NK-92 (cell line): ENCODE data around the gene NPPB.

Experiments used
- DNase-seq: peaks from one replicate; lab custom pipeline; 2025; ENCODE audit not compliant: unreplicated experiment; lab: John Stamatoyannopoulos, UW

NPPB gene

DNA sequence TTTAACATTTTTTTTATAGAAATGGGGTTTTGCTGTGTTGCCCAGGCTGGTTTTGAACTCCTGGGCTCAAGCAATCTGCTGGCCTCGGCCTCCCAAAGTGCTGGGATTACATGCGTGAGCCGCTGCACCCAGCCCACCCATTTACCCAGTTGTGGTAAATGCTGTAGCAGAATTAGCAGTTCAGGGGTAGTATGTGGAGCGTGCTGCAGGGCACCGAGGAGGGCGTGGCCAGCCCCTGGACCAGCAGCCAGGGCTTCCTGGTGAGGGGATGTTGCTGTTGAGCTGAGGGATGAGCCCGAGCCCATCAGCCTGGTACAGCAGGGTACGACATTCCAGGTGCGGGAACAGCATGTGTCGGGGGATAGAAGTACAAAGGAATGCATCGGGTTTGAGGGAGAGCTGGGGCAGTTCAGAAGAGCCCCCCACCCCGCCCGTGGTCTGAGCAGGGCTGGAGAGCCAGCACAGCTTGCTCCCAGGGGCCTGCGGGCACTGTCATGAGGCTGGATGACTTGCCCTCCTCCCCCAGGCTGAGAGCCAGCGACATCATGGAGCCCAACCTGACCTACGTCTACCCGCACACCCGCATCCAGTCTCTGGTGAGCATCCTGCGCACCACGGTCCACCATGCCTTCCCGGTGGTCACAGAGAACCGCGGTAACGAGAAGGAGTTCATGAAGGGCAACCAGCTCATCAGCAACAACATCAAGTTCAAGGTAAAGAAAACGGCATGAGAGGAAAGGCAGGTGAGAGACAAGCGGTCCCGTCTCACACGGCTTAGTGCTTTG is 23.1 kb downstream of the NPPB start:
- DNase-seq, result no peak

DNA sequence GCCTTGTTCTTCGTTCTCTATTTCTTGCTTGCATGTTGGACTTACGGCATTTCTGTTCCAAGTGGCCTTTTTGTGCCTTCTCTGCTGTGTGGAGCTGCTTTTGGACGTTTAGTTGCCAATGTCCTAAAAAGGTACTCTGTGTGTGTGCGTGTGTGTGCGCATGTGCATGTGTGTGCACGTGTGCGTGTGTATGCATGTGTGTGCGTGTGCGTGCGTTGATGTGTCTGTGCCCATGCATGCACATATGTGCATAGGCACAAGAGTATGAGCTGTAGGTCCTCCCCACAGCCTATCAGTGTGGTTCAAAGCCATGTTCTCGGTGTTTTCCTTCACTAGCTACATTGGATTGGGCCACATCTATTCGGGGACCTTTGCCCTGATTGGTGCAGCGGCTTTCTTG is 24.8 kb downstream of the NPPB start:
- DNase-seq, result no peak

DNA sequence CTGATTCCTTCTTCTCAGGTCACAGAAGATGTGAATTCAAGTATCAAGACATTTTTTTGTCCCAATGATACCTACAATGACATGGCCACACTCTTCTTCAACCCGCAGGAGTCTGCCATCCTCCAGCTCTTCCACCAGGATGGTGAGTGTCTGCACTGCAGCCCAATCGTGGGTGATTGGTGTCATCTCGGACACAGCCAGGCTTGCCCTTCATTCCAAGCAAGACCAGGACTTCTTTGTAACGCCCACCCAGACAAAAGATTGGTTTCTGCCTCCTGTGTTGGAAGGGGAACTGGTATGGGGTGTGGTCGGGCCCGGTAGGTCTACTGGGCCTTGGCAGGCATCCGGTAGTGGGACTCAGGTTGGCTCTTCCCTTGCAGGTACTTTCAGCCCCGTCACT is 25.2 kb downstream of the NPPB start:
- no peak for DNase-seq

DNA sequence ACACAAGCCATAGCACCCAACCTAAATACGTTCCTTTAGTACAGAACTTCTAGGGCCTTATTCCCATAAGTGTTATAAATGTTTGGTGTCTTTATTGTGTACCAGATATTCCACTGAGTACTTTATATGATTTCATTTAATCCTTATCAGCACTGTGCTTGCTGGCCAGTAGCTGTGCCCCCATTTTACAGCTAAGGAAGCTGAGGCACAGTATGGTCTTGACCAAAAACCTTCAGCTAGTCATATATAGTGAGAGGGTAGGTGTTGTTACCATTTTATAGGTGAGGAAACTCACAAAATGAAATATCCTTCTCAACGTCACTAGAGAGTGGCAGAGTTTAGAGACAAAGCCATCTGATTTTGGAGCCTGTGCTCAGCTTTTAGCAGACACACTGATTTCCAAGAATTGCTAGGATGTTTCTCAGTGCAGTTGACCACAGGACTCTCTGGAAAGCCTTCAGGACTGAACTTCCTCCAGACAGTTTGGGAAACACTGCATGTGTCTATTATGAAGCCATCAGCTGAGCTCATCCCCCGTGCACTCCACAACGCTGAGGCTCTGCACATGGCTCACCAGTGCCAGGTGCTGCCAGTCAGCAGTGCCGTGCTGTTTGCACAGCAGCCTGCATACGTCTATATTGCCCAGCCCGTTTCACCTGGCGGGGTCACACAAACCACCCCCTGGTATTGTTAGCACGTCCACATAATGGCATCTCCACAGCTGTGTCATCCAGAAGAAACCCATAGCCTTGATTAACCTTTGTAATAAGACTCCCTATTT is 26.6 kb downstream of the NPPB start:
- DNase-seq, result no peak

DNA sequence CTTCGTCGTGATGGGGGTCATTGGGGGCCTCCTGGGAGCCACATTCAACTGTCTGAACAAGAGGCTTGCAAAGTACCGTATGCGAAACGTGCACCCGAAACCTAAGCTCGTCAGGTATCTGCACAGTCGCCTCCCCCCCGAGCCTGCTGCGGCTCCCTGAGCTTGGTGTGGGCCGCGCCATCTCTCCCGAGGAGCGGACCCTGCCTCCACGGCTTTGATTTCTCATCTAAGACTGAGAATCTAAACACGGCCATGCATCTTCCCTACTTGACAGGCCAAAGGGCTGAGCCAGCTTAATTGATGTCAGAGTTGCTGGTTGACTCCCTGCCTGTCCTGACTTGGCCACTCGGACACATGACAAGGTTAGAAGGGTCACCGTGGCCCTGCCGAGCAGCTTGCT is 30.2 kb downstream of the NPPB start:
- no peak for DNase-seq

DNA sequence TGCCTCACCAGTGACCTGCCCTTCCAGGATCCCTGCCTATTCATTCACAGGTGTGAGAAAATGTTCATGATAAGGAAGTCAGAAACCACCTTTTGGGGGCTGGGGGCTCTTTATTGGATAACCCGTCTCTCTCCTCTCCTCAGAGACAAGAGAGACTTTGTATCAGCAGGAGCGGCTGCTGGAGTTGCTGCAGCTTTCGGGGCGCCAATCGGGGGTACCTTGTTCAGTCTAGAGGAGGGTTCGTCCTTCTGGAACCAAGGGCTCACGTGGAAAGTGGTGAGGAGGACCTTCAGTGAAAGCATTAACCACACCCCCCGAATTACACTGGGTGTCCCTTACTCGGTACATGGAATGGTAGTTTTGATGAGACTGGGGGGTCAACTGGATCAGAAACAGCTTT is 31.8 kb downstream of the NPPB start:
- no peak for DNase-seq

DNA sequence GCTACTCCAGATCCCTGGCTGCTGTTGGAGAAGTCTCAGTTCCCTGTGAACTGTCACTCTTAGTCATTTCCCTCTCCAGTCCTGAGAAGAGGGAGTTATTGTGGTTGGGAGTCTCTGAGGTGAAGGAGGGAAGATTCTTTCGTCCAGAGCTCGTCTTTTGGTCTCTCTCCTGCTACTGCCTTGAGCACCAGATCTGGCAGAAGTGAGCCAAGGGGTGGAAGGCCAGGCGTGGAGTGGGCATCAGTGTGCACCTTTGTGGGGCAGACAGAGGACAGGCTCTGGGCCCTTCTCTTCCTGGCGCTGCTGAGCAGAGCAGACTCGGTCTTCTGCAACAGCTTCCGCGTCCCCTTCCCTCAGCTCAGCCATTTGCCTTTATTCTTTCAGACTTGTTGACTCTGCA is 33.6 kb downstream of the NPPB start:
- DNase-seq, result no peak

DNA sequence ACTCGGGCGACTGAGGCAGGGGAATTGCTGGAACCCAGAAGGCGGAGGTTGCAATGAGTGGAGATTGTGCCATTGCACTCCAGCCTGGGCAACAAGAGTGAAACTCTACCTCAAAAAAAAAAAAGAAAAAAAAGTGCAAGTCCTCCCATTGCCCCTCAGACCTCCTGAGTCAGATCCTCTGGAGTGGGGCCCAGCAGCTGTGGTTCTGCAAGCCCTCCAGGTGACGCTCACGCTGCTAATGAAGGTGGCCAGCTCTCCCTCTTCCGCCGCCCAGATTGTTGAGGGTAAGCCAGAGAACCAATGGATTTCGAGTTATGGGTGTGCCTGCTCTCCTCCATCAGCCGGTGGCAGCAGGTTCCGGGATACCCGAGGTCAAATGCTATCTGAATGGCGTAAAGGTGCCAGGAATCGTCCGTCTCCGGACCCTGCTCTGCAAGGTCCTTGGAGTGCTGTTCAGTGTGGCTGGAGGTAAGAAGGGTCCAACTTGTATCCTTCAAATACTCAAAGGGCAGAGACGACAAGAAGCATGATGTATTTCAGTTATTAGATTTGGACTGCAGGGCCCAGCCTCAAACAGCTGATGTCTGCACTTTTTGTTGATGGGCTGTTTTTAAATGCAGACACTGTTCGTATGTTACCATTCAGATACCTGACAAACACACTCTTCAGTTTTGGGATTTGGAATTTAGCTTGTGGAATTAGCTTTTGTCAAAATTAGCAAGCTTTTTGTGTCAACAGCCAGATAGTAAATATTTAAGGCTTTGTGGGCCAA is 35.2 kb downstream of the NPPB start:
- no peak for DNase-seq

DNA sequence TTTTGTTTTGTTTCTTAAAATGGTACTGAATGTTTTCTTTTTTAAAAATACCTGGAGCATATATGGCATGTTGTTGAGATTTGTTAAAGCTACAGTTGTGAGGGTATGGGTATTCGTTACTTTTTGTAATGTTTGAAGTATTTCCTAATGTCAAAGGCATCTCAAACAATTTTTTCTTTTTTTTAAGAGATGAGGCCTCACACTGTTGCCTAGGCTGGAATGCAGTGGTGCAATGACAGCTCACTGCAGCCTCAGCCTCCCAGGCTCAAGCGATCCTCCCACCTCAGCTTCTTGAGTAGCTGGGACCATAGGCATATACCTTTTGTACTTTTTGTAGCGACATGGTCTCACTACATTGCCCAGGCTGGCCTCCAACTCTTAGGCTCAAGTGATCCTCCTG is 36.7 kb downstream of the NPPB start:
- no peak for DNase-seq

DNA sequence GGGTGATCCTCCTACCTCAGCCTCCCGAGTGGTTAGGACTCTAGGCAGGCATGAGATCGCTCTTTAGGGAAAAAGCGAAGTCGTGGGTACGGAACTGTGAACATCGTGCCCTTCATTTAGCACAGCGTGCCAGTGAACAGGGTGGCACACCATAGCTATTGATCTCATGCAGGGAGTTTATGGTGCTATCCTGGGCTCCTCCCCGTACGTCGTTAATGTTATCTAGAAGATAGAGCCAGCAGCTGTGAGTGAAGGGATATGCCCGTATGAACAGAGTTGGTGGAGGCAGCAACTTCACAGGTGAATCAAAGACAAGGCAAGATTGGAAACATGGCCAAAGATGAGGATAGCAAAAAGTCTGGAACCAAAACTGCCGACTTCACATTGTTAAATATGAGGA is 41.6 kb downstream of the NPPB start:
- no peak for DNase-seq

DNA sequence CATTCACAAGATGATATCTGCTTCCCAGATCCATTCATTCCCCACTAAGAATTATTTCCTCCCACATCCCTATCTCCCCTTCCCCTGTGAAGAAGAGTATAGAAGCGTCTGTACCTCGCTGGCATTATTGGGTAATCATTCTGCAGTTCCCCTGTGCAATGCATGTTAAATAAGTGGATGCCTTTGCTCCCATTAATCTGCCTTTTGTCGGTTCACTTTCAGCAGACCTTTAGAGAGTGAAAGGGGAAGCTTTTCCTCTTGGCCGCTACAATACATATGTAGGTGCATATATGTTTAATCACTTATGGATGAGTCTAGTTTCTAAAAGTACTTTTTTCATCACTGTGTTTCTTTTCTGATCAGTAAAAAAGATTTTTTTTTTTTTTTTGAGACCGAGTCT is 45.7 kb downstream of the NPPB start:
- DNase-seq, result no peak
